ENCODE data around the gene CHD6. TPM values are rescaled to one million over a fixed set of nuclear protein-coding genes. Genes with fewer than 3 reads are reported as not detected.

Gene CHD6
- total and polyA plus RNA-seq, 2 of the 13 experiments (the other 11 are each of a cell fraction or from before 2014, with no cell fraction given) = 14.4 to 52.0 TPM

DNA sequence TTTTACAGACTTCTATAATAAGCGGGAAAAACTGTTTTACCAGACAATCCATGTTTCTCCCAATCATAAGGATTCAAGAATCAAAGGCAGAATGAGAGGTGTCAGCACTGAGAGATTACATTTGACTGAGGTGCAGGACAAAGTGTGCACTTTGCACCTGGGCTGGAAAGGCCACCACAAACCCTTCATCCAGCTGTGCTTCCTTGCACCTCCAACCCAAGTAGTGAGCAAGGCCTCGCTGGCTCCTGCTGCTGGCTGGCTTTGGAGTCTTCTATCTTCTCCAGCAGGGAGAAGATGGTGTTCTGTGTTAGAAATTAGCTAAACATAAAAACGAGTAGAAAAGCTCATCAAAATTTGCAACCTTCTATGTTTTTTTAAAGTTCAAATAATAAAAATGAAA lies 77.7 kb downstream of the CHD6 start (continued):
- TF ChIP-seq, protein P1, sequence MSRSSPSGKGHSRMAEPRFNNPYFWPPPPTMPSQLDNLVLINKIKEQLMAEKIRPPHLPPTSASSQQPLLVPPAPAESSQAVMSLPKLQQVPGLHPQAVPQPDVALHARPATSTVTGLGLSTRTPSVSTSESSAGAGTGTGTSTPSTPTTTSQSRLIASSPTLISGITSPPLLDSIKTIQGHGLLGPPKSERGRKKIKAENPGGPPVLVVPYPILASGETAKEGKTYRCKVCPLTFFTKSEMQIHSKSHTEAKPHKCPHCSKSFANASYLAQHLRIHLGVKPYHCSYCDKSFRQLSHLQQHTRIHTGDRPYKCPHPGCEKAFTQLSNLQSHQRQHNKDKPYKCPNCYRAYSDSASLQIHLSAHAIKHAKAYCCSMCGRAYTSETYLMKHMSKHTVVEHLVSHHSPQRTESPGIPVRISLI (CRISPR knock-in tag; IDR thresholded peaks at IDR 0.05; ENCODE audit: borderline replicate concordance) = no peak
- no peak for TF ChIP-seq ZNF660 (CRISPR knock-in tag; IDR thresholded peaks at IDR 0.05; ENCODE audit: borderline replicate concordance, low read depth)
- peak; percentile 74 for TF ChIP-seq ZMYM4 (CRISPR knock-in tag; IDR thresholded peaks at IDR 0.05)
- TF ChIP-seq NFATC3 (CRISPR knock-in tag; IDR thresholded peaks at IDR 0.05) = no peak
- TF ChIP-seq, protein P2, sequence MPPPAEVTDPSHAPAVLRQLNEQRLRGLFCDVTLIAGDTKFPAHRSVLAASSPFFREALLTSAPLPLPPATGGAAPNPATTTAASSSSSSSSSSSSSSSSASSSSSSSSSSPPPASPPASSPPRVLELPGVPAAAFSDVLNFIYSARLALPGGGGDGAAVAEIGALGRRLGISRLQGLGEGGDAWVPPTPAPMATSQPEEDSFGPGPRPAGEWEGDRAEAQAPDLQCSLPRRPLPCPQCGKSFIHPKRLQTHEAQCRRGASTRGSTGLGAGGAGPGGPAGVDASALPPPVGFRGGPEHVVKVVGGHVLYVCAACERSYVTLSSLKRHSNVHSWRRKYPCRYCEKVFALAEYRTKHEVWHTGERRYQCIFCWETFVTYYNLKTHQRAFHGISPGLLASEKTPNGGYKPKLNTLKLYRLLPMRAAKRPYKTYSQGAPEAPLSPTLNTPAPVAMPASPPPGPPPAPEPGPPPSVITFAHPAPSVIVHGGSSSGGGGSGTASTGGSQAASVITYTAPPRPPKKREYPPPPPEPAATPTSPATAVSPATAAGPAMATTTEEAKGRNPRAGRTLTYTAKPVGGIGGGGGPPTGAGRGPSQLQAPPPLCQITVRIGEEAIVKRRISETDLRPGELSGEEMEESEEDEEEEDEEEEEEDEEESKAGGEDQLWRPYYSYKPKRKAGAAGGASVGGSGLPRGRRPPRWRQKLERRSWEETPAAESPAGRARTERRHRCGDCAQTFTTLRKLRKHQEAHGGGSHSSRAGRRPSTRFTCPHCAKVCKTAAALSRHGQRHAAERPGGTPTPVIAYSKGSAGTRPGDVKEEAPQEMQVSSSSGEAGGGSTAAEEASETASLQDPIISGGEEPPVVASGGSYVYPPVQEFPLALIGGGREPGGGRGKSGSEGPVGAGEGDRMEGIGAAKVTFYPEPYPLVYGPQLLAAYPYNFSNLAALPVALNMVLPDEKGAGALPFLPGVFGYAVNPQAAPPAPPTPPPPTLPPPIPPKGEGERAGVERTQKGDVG (CRISPR knock-in tag; IDR thresholded peaks at IDR 0.05; ENCODE audit: borderline replicate concordance) = no peak
- no peak for TF ChIP-seq MTF2 (CRISPR knock-in tag; IDR thresholded peaks at IDR 0.05; ENCODE audit: borderline replicate concordance)
- peak; percentile 45; the same call in 1 of the 2 replicates for TF ChIP-seq TBX2 (CRISPR knock-in tag; IDR thresholded peaks at IDR 0.05; ENCODE audit: borderline replicate concordance)
- TF ChIP-seq, protein P3, sequence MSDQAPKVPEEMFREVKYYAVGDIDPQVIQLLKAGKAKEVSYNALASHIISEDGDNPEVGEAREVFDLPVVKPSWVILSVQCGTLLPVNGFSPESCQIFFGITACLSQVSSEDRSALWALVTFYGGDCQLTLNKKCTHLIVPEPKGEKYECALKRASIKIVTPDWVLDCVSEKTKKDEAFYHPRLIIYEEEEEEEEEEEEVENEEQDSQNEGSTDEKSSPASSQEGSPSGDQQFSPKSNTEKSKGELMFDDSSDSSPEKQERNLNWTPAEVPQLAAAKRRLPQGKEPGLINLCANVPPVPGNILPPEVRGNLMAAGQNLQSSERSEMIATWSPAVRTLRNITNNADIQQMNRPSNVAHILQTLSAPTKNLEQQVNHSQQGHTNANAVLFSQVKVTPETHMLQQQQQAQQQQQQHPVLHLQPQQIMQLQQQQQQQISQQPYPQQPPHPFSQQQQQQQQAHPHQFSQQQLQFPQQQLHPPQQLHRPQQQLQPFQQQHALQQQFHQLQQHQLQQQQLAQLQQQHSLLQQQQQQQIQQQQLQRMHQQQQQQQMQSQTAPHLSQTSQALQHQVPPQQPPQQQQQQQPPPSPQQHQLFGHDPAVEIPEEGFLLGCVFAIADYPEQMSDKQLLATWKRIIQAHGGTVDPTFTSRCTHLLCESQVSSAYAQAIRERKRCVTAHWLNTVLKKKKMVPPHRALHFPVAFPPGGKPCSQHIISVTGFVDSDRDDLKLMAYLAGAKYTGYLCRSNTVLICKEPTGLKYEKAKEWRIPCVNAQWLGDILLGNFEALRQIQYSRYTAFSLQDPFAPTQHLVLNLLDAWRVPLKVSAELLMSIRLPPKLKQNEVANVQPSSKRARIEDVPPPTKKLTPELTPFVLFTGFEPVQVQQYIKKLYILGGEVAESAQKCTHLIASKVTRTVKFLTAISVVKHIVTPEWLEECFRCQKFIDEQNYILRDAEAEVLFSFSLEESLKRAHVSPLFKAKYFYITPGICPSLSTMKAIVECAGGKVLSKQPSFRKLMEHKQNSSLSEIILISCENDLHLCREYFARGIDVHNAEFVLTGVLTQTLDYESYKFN (CRISPR knock-in tag; conservative IDR thresholded peaks at IDR 0.05) = peak; percentile 46; the same call in 1 of the 2 replicates
- no peak for TF ChIP-seq PHF21A (CRISPR knock-in tag; IDR thresholded peaks at IDR 0.05)
- no peak for TF ChIP-seq RARG (CRISPR knock-in tag; IDR thresholded peaks at IDR 0.05; ENCODE audit: low read depth)
- TF ChIP-seq AHR (CRISPR knock-in tag; IDR thresholded peaks at IDR 0.05) = peak; percentile 58; the same call in 1 of the 2 replicates
- TF ChIP-seq ZNF598 (CRISPR knock-in tag; IDR thresholded peaks at IDR 0.05; ENCODE audit: borderline replicate concordance) = no peak

All from HepG2 (cell line).